ENCODE measurements around the gene GET4.
A peak's percentile ranks its signal among the peaks of the same experiment; 100 is the strongest.
"Not testable (repeated sequence)": the region's sequence is repeated elsewhere in the genome, so short reads cannot be mapped to it uniquely, and the experiment has no call there.

The GET4 gene

GRCh38 chr7:871900-872537, 4.3 kb upstream of the GET4 start:
- DNase-seq (ENCODE audit: low spot score), result no peak

- not testable (repeated sequence) for DNase-seq (ENCODE audit: low spot score)
These were observed 3.7 kb upstream of the GET4 start for GRCh38 chr7:872685-873084.

- DNase-seq (ENCODE audit: low spot score), result peak; percentile 84
These were observed 2.9 kb upstream of the GET4 start for GRCh38 chr7:873367-874002.

GRCh38 chr7:874031-874749, 2.2 kb upstream of the GET4 start:
- DNase-seq (ENCODE audit: low spot score), result no peak

GRCh38 chr7:875051-875450, 1.3 kb upstream of the GET4 start:
- no peak for DNase-seq (ENCODE audit: low spot score)

- DNase-seq (ENCODE audit: low spot score), result no peak
These were observed 778 bp upstream of the GET4 start for GRCh38 chr7:875476-876076.

- DNase-seq (ENCODE audit: low spot score), result no peak
These were observed 588 bp downstream of the GET4 start for GRCh38 chr7:876972-877311.

GRCh38 chr7:877312-878232, 1.2 kb downstream of the GET4 start:
- DNase-seq (ENCODE audit: low spot score), result no peak

GRCh38 chr7:879093-879492, 2.7 kb downstream of the GET4 start:
- peak; percentile 23 for DNase-seq (ENCODE audit: low spot score)

- DNase-seq (ENCODE audit: low spot score), result no peak
These were observed 3.4 kb downstream of the GET4 start for GRCh38 chr7:879706-880105.

GRCh38 chr7:880450-880849, 4.1 kb downstream of the GET4 start:
- DNase-seq (ENCODE audit: low spot score), result no peak

- no peak for DNase-seq (ENCODE audit: low spot score)
These were observed 5.3 kb downstream of the GET4 start for GRCh38 chr7:881441-882234.

- no peak for DNase-seq (ENCODE audit: low spot score)
These were observed 6.1 kb downstream of the GET4 start for GRCh38 chr7:882336-883035.

- peak; percentile 37 for DNase-seq (ENCODE audit: low spot score)
These were observed 7.0 kb downstream of the GET4 start for GRCh38 chr7:883055-884021.

GRCh38 chr7:884191-885003, 8.0 kb downstream of the GET4 start:
- DNase-seq (ENCODE audit: low spot score), result no peak

GRCh38 chr7:885261-885892, 9.0 kb downstream of the GET4 start:
- DNase-seq (ENCODE audit: low spot score), result no peak

- DNase-seq (ENCODE audit: low spot score), result no peak
These were observed 9.7 kb downstream of the GET4 start for GRCh38 chr7:885893-886625.
